ENCODE data around the gene HIVEP1. TPM values are rescaled to one million over a fixed set of nuclear protein-coding genes. Genes with fewer than 3 reads are reported as not detected.

HIVEP1 gene
- total and polyA plus RNA-seq, 2 of the 8 experiments (the other 6 are each of a cell fraction or from before 2014, with no cell fraction given), result 22.6 to 23.1 TPM

DNA sequence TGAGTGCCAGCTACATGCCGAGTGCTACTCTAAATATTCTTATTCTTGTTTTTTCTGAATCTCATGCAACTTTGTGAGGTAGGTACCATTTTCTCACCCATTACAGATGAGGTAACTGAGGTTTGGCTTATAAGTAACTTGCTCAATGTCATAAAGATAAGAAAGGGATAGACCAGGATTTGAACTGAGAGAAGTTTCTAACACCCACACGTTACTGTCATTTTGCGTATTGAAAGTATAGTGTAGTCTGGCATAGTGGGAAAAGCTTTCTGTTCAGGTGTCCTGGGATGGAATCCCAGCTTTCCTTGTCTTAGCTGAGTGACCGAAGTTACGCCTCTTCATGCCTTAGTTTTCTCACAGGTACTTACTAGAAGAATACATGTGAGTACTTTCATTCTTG is 50.5 kb downstream of the HIVEP1 start:
- DNase-seq (ENCODE audit: low read depth in 1 of 2, low spot score in 2 of 2) (no peak), FAIRE-seq (no peak)
- Histone ChIP-seq H3K23ac (ENCODE audit: insufficient read length) (no peak overlapping the region), H2AK5ac (ENCODE audit: low read depth, low read length) (no peak overlapping the region), H3K36me3 (ENCODE audit: control insufficient read depth in 2 of 4, insufficient read depth in 4 of 4, low read length in 3 of 4) (no peaks in the 10 kb centered on the region; a peak in 1 of 8 replicates), H3K79me1 (ENCODE audit: low read depth, low read length) (peaks cover 9% of the 10 kb centered on the region; the same call in 1 of the 2 replicates), H3K9ac (replicated peaks in 1 of 4; ENCODE audit: extremely low read depth in 1 of 4, low read depth in 3 of 4, low read length in 3 of 4) (no peak overlapping the region), H3K4me3 (ENCODE audit: extremely low read depth in 1 of 4, insufficient read depth in 2 of 4, low read depth in 3 of 4, low read length in 4 of 4) (no peak overlapping the region), H2BK15ac (ENCODE audit: low read length) (no peak overlapping the region), H4K20me1 (replicated peaks in 1 of 2; ENCODE audit: control insufficient read depth in 1 of 2, insufficient read depth in 2 of 2, low read length in 2 of 2) (peaks cover 5 to 10% of the 10 kb centered on the region in 2 experiments), H2BK20ac (ENCODE audit: low read length) (no peak overlapping the region), H2BK12ac (ENCODE audit: low read depth, low read length) (no peak overlapping the region), H2BK120ac (replicated peaks; ENCODE audit: low read depth, low read length) (no peak overlapping the region), H4K91ac (replicated peaks; ENCODE audit: insufficient read length, low read length) (no peak overlapping the region), H3K27me3 (replicated peaks in 1 of 4; ENCODE audit: control insufficient read depth in 3 of 4, extremely low read depth in 1 of 4, insufficient read depth in 3 of 4, low read length in 3 of 4) (no peaks in the 10 kb centered on the region), H3K18ac (ENCODE audit: extremely low read depth, low read length) (no peak overlapping the region), H3K23me2 (ENCODE audit: low read depth, low read length) (no peaks in the 10 kb centered on the region; the same call in 1 of the 2 replicates), H3K4ac (replicated peaks; ENCODE audit: insufficient read length, low read depth, low read length) (no peak overlapping the region), H4K8ac (ENCODE audit: extremely low read depth, insufficient read depth, low read length) (no peak overlapping the region), H2BK5ac (ENCODE audit: low read depth, low read length) (no peak overlapping the region), H3K79me2 (ENCODE audit: control insufficient read depth in 1 of 2, insufficient read depth in 2 of 2, low read length in 2 of 2) (peaks cover 13 to 96% of the 10 kb centered on the region in 2 experiments; a peak in 3 of 4 replicates), H3K4me2 (ENCODE audit: insufficient read depth in 1 of 2, low read depth in 2 of 2, low read length in 2 of 2) (no peak overlapping the region), H3K9me3 (ENCODE audit: insufficient read depth in 2 of 2, low read depth in 1 of 2, low read length in 1 of 2) (no peaks in the 10 kb centered on the region), H3K14ac (ENCODE audit: insufficient read length) (no peak overlapping the region), H3K4me1 (replicated peaks in 1 of 4; ENCODE audit: control insufficient read depth in 3 of 4, insufficient read depth in 4 of 4, low read length in 3 of 4) (peaks cover 4 to 16% (median 11%) of the 10 kb centered on the region in 4 experiments; a peak in 5 of 7 replicates), H4K5ac (ENCODE audit: insufficient read length, low read depth, low read length) (no peak overlapping the region), H2AFZ (ENCODE audit: low read length) (no peak overlapping the region), H3K27ac (ENCODE audit: low read depth, low read length) (no peak overlapping the region), H3K56ac (replicated peaks; ENCODE audit: insufficient read length, low read depth, low read length) (no peak overlapping the region)
- WGBS, 2 experiments (ENCODE audit: extremely low coverage in 1 of 2, insufficient coverage in 1 of 2, insufficient read length in 1 of 2, insufficient replicate concordance in 2 of 2, low coverage in 1 of 2, low lambda C conversion rate in 2 of 2, missing lambda C conversion rate in 1 of 2), result 88% methylated on average over 5 of the region's 5 CpGs; no CpG with 5 or more reads in 1 of the 2 experiments
- ChIA-PET CTCF (ENCODE audit: partially characterized antibody) (interaction anchor here (1.8 kb wide), 1 partner anchor 115 kb away, joined by 5 read pairs; no protein-coding TSS in a partner anchor), POLR2A (ENCODE audit: partially characterized antibody) (no interaction called here)
- no peak for TF ChIP-seq NANOG (IDR thresholded peaks at IDR 0.05; ENCODE audit: insufficient read depth, low read depth, low read length, poor library complexity, severe bottlenecking)
- no peak for TF ChIP-seq RFX5 (IDR thresholded peaks at IDR 0.05; ENCODE audit: borderline replicate concordance, low read depth, low read length)
- TF ChIP-seq SP1 (IDR thresholded peaks at IDR 0.05; ENCODE audit: low read depth, low read length), result no peak
- no peak for TF ChIP-seq SUZ12 (IDR thresholded peaks at IDR 0.05; ENCODE audit: low read length)
- TF ChIP-seq, protein P1, sequence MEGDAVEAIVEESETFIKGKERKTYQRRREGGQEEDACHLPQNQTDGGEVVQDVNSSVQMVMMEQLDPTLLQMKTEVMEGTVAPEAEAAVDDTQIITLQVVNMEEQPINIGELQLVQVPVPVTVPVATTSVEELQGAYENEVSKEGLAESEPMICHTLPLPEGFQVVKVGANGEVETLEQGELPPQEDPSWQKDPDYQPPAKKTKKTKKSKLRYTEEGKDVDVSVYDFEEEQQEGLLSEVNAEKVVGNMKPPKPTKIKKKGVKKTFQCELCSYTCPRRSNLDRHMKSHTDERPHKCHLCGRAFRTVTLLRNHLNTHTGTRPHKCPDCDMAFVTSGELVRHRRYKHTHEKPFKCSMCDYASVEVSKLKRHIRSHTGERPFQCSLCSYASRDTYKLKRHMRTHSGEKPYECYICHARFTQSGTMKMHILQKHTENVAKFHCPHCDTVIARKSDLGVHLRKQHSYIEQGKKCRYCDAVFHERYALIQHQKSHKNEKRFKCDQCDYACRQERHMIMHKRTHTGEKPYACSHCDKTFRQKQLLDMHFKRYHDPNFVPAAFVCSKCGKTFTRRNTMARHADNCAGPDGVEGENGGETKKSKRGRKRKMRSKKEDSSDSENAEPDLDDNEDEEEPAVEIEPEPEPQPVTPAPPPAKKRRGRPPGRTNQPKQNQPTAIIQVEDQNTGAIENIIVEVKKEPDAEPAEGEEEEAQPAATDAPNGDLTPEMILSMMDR (IDR thresholded peaks at IDR 0.05; ENCODE audit: control extremely low read depth in 1 of 3, insufficient read depth in 1 of 3, low read depth in 1 of 3, low read length in 3 of 3), result no peak
- TF ChIP-seq SIRT6 (IDR thresholded peaks at IDR 0.05; ENCODE audit: low read length), result no peak
- no peak for TF ChIP-seq TAF1 (IDR thresholded peaks at IDR 0.05; ENCODE audit: low read depth, low read length)
- TF ChIP-seq BRCA1 (IDR thresholded peaks at IDR 0.05; ENCODE audit: low read depth, low read length), result no peak
- no peak for TF ChIP-seq ASH2L (IDR thresholded peaks at IDR 0.05; ENCODE audit: low read length)
